Astrocyte (in vitro differentiated cells and primary cell): ENCODE measurements around the gene IQCE. TPM values are rescaled to one million over a fixed set of nuclear protein-coding genes. Genes with fewer than 3 reads are reported as not detected.

ENCODE experiments used
- DNase-seq: peaks from one replicate; pipeline ENCODE4 v3.0.0-alpha.2; 2010; ENCODE audit warnings: low read depth
- FAIRE-seq: peaks from 2 replicates; lab custom pipeline; 2011; peaks lifted over from hg19 to GRCh38; lab: Jason Lieb, UNC
- H2AFZ ChIP-seq: 2 replicates; pipeline ENCODE4 v1.6.0; 2012; ENCODE audit warnings: low read depth, low read length, inconsistent platforms
- H3K27ac ChIP-seq: 2 replicates; pipeline ENCODE4 v1.5.1; 2011; ENCODE audit warnings: low read depth, low read length, inconsistent platforms
- H3K27me3 ChIP-seq: 2 replicates; pipeline ENCODE4 v1.6.0; 2011; ENCODE audit warnings: low read length, inconsistent platforms; ENCODE audit not compliant: insufficient read depth
- H3K36me3 ChIP-seq: 2 replicates; pipeline ENCODE4 v1.5.1; 2011; ENCODE audit warnings: low read length, inconsistent platforms; ENCODE audit not compliant: insufficient read depth
- H3K4me1 ChIP-seq: 2 replicates; pipeline ENCODE4 v1.5.1; 2011; ENCODE audit warnings: low read length, inconsistent platforms; ENCODE audit not compliant: insufficient read depth
- H3K4me2 ChIP-seq: 2 replicates; pipeline ENCODE4 v1.6.0; 2012; ENCODE audit warnings: low read length, inconsistent platforms
- H3K4me3 ChIP-seq: 2 replicates; pipeline ENCODE4 v1.5.1; 2011; ENCODE audit warnings: low read depth, mild to moderate bottlenecking, low read length, inconsistent platforms; ENCODE audit not compliant: insufficient read depth
- H3K79me2 ChIP-seq: 2 replicates; pipeline ENCODE4 v1.6.0; 2012; ENCODE audit warnings: mild to moderate bottlenecking, low read length, inconsistent platforms; ENCODE audit not compliant: insufficient read depth
- H3K9ac ChIP-seq: 2 replicates; pipeline ENCODE4 v1.6.0; 2012; ENCODE audit warnings: mild to moderate bottlenecking, low read length, inconsistent platforms
- H3K9me3 ChIP-seq: 2 replicates; pipeline ENCODE4 v1.5.1; 2012; ENCODE audit warnings: low read depth, mild to moderate bottlenecking, low read length, inconsistent platforms; ENCODE audit not compliant: insufficient read depth
- H4K20me1 ChIP-seq: 2 replicates; pipeline ENCODE4 v1.6.0; 2012; ENCODE audit warnings: low read length, inconsistent platforms; ENCODE audit not compliant: insufficient read depth
- H3K27ac Mint-ChIP-seq: one replicate; pipeline ENCODE4 v1.8.0; 2021; ENCODE audit warnings: mild to moderate bottlenecking, mixed read lengths; ENCODE audit not compliant: unreplicated experiment
- H3K27me3 Mint-ChIP-seq: one replicate; pipeline ENCODE4 v1.8.0; 2021; ENCODE audit warnings: low read depth, mixed read lengths; ENCODE audit not compliant: unreplicated experiment
- H3K36me3 Mint-ChIP-seq: one replicate; pipeline ENCODE4 v1.8.0; 2021; ENCODE audit warnings: low read depth, mixed read lengths; ENCODE audit not compliant: unreplicated experiment
- H3K4me1 Mint-ChIP-seq: one replicate; pipeline ENCODE4 v1.8.0; 2021; ENCODE audit warnings: low read depth, mixed read lengths; ENCODE audit not compliant: unreplicated experiment
- H3K4me3 Mint-ChIP-seq: one replicate; pipeline ENCODE4 v1.8.0; 2021; ENCODE audit warnings: mild to moderate bottlenecking, moderate library complexity, mixed read lengths; ENCODE audit not compliant: unreplicated experiment
- H3K9me3 Mint-ChIP-seq: one replicate; pipeline ENCODE4 v1.8.0; 2021; ENCODE audit warnings: mild to moderate bottlenecking, mixed read lengths; ENCODE audit not compliant: unreplicated experiment
- EZH2 ChIP-seq: IDR thresholded peaks from 2 replicates; pipeline ENCODE4 v1.6.1; 2012; ENCODE audit warnings: mild to moderate bottlenecking, low read length, inconsistent platforms; ENCODE audit not compliant: insufficient read depth
- total RNA-seq: library from RNA; stranded (reverse); gene quantifications from 2 replicates; pipeline ENCODE4 v1.2.1, GENCODE V29; 2021
- TF ChIP-seq, protein P1 (sequence below): IDR thresholded peaks from 2 replicates; pipeline ENCODE4 v1.5.1; 2011; ENCODE audit warnings: low read depth, mild to moderate bottlenecking, inconsistent platforms, low read length, moderate library complexity; ENCODE audit not compliant: insufficient read depth

Gene IQCE
- total RNA-seq, 1 donor from 2014 or later, result 13.1 TPM

DNA sequence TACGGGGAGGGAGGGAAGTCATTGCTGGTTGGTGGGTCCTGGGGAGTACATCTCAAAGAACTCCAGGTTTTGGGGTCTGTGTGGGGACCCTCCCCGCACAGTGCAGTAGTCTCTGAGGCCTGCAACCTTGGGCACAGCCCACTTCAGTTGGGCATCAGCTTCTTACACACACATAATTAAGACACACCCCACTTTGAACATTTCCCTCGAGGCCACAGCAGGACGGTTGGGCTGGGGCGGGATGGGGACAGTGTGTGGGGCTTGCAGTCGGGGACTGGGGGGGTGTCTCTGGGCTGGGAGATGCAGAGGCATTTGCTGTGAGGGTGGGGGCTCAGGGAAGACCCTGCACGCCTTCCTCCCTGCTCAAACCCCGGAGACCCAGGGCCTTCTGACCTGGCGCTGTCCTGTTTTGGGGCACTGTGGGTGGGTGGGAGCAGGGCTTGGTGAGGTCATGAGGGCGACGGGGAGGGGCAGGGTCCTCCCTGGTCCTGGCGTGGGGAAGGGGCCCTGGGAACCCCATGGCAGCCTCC, 38.0 kb upstream of the IQCE start:
- DNase-seq (no peak), FAIRE-seq (no peak)
- Histone ChIP-seq H3K36me3 (no peaks in the 10 kb centered on the region), H3K79me2 (peaks cover 45% of the 10 kb centered on the region), H3K4me2 (peak overlapping the region; percentile 87), H3K9ac (peak overlapping the region; percentile 76), H3K27me3 (no peaks in the 10 kb centered on the region), H2AFZ (no peak overlapping the region), H3K9me3 (no peaks in the 10 kb centered on the region), H3K4me1 (peaks cover 72% of the 10 kb centered on the region), H3K27ac (peak overlapping the region; percentile 15), H4K20me1 (peaks cover 33% of the 10 kb centered on the region), H3K4me3 (peak overlapping the region; percentile 64)
- no peak for TF ChIP-seq EZH2
- TF ChIP-seq, protein P1, sequence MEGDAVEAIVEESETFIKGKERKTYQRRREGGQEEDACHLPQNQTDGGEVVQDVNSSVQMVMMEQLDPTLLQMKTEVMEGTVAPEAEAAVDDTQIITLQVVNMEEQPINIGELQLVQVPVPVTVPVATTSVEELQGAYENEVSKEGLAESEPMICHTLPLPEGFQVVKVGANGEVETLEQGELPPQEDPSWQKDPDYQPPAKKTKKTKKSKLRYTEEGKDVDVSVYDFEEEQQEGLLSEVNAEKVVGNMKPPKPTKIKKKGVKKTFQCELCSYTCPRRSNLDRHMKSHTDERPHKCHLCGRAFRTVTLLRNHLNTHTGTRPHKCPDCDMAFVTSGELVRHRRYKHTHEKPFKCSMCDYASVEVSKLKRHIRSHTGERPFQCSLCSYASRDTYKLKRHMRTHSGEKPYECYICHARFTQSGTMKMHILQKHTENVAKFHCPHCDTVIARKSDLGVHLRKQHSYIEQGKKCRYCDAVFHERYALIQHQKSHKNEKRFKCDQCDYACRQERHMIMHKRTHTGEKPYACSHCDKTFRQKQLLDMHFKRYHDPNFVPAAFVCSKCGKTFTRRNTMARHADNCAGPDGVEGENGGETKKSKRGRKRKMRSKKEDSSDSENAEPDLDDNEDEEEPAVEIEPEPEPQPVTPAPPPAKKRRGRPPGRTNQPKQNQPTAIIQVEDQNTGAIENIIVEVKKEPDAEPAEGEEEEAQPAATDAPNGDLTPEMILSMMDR, result no peak
- no peaks in the 10 kb centered on the region for H3K27me3 Mint-ChIP-seq
- peaks cover 24% of the 10 kb centered on the region for H3K4me1 Mint-ChIP-seq
- peaks cover 4% of the 10 kb centered on the region for H3K36me3 Mint-ChIP-seq
- peak overlapping the region; percentile 96 for H3K4me3 Mint-ChIP-seq
- H3K27ac Mint-ChIP-seq, result peak overlapping the region; percentile 41
- H3K9me3 Mint-ChIP-seq, result no peaks in the 10 kb centered on the region

DNA sequence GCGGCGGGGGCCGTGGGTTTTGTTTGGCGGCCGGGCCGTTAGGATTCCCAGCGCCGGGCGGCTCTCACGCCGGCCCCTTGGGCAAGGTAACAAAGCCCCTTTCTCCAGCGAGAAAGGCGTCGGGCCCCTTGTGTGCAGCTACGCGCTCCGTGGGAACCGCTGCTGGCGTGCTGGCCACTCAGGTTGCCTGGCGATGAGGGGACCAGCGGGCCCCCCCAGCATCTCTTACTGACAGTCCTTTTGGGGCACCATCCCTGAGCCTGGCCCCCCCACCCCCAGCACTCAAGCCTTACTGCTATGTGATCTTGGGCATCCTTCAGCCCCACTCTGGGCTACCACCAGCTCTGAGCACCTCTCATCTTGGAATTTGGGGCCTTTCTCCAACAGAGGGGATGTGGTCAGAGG, 37.4 kb upstream of the IQCE start:
- Histone ChIP-seq H3K9ac (peak overlapping the region; percentile 76), H3K4me1 (peaks cover 67% of the 10 kb centered on the region), H3K27me3 (no peaks in the 10 kb centered on the region), H3K79me2 (peaks cover 45% of the 10 kb centered on the region), H3K4me3 (peak overlapping the region; percentile 64), H3K9me3 (no peaks in the 10 kb centered on the region), H2AFZ (no peak overlapping the region), H4K20me1 (peaks cover 38% of the 10 kb centered on the region), H3K36me3 (no peaks in the 10 kb centered on the region), H3K27ac (peak overlapping the region; percentile 37), H3K4me2 (peak overlapping the region; percentile 87)
- H3K9me3 Mint-ChIP-seq, result no peaks in the 10 kb centered on the region
- peak overlapping the region; percentile 90 for H3K4me3 Mint-ChIP-seq
- TF ChIP-seq, protein P1, result no peak
- TF ChIP-seq EZH2, result no peak
- peaks cover 24% of the 10 kb centered on the region for H3K4me1 Mint-ChIP-seq
- peaks cover 4% of the 10 kb centered on the region for H3K36me3 Mint-ChIP-seq
- H3K27me3 Mint-ChIP-seq, result no peaks in the 10 kb centered on the region
- H3K27ac Mint-ChIP-seq, result no peak overlapping the region
- DNase-seq (no peak), FAIRE-seq (no peak)

DNA sequence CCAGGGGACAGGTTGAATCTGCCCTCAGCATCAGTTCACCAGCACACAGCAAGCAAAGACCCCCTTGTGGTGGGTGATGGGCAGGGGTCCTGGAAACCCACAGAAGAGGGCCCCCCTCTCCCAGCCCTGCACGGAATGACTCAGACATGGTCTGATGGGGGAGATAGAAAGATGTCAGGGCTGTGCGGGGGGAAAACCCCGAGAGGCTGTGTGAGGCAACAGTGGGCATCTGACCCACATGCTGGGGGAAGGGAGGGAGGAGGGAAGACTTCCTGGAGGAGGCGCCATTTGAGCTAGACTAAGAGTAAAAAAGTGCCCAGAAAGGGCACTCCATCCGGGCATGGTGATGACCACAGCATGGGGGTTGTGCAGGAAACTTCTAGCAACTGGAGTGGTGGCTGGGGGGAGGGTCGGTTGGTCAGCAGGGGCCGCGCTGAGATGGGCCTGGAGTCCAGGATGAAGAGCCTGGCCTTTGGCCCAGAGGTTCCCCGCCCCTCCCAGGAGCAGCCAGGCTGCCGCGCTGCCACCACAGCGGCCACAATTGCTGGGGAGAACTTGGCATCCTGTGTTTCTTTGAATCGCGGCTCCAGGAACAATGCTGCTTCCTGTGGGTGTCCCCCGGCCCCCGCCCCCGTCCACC, 36.7 kb upstream of the IQCE start:
- H3K27ac Mint-ChIP-seq, result peak overlapping the region; percentile 59
- peaks cover 4% of the 10 kb centered on the region for H3K36me3 Mint-ChIP-seq
- Histone ChIP-seq H3K36me3 (no peaks in the 10 kb centered on the region), H3K79me2 (peaks cover 45% of the 10 kb centered on the region), H3K4me3 (peak overlapping the region; percentile 64), H3K4me2 (peak overlapping the region; percentile 87), H3K9ac (peak overlapping the region; percentile 76), H3K27ac (peak overlapping the region; percentile 37), H3K27me3 (no peaks in the 10 kb centered on the region), H2AFZ (no peak overlapping the region), H4K20me1 (peaks cover 44% of the 10 kb centered on the region), H3K9me3 (no peaks in the 10 kb centered on the region), H3K4me1 (peaks cover 65% of the 10 kb centered on the region)
- TF ChIP-seq EZH2, result no peak
- TF ChIP-seq, protein P1, result no peak
- H3K4me3 Mint-ChIP-seq, result peak overlapping the region; percentile 90
- no peaks in the 10 kb centered on the region for H3K9me3 Mint-ChIP-seq
- H3K27me3 Mint-ChIP-seq, result no peaks in the 10 kb centered on the region
- DNase-seq (no peak), FAIRE-seq (no peak)
- H3K4me1 Mint-ChIP-seq, result peaks cover 24% of the 10 kb centered on the region
